Fibroblast of villous mesenchyme (primary cell): ENCODE results near the gene CAMKMT. TPM values are rescaled to one million over a fixed set of nuclear protein-coding genes. Genes with fewer than 3 reads are reported as not detected.
A peak's percentile ranks its signal among the peaks of the same experiment; 100 is the strongest.

ENCODE experiments used
- DNase-seq: peaks from one replicate; pipeline ENCODE4 v3.0.0-alpha.2; 2010; ENCODE audit warnings: low read depth
- H3K4me3 ChIP-seq: 2 replicates; pipeline ENCODE4 v1.5.1; 2011; ENCODE audit warnings: low read depth, mild to moderate bottlenecking, low read length
- CTCF ChIP-seq: IDR thresholded peaks from 2 replicates; pipeline ENCODE4 v1.5.1; 2012; ENCODE audit warnings: low read depth, mild to moderate bottlenecking, low read length; ENCODE audit not compliant: insufficient read depth
- total RNA-seq: library from RNA; depleted of rRNA; stranded (reverse); fragments of >200 nt; gene quantifications from 2 replicates; pipeline ENCODE4 v1.2.3, GENCODE V29; 2012

The CAMKMT gene
- total RNA-seq, 1 donor: 9.9 TPM

- H3K4me3 ChIP-seq: no peak overlapping the region
- TF ChIP-seq CTCF: no peak
- DNase-seq: no peak
Measured at GRCh38 chr2:44548221-44549098, 186.7 kb downstream of the CAMKMT start.

DNA sequence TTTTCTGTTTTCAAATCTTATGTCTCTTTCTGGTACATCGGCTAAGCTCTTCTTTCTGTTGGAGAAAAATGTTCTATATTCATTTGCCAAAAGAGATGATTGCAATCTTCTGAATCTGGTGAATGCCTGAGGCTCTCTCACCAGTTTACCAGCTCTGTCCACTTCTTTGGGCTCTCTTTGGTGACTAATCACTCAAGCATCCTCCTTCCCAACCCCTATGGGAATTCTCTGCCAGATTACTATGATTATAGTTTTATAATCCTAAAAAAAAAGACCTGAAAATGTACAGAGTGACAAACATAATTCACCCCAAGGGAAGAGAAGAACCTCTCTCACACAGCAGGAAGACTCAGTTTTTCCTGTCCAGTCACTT is 187.3 kb downstream of the CAMKMT start:
- TF ChIP-seq CTCF: no peak
- no peak overlapping the region for H3K4me3 ChIP-seq
- DNase-seq: peak; percentile 68

DNA sequence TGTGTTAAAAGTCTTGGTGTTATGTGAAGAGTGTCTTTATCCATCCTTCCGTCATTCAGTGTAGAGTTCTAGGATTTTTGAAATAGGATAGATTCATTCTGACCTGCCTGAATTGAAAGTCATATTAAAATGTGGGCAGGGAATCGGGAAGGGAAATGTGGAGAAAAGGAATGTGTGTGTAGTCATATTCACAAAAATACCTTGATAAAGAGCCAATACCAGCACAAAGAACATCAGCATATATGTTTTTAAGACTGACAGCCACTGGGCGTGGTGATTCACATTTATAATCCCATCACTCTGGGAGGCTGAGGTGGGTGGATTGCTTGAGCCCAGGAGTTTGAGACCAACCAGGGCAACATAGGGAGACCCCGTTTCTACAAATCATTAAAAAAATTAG is 188.1 kb downstream of the CAMKMT start:
- DNase-seq: no peak
- H3K4me3 ChIP-seq: no peak overlapping the region
- TF ChIP-seq CTCF: no peak

- TF ChIP-seq CTCF: no peak
- DNase-seq: no peak
- H3K4me3 ChIP-seq: no peak overlapping the region
Measured at GRCh38 chr2:44550561-44550960, 188.8 kb downstream of the CAMKMT start.

DNA sequence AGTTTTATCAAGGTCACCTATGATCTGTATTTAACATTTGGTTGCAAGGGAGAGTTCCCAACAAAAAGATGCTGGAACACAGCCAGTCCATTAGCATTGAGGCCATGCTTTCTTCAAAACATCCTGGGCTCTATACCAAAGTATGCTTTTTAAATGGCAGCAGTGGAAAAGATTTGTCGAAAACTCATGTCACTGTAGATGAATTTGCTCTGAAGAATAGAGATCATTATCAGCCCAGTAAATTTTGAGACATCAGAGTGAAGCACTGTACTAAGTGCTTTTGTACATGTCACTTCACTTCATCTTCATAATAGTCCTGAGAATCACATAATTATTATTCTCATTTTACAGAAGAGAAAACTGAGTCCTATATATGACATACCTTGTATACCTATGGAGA is 189.8 kb downstream of the CAMKMT start:
- H3K4me3 ChIP-seq: no peak overlapping the region
- TF ChIP-seq CTCF: no peak
- DNase-seq: no peak

- no peak for TF ChIP-seq CTCF
Measured at GRCh38 chr2:44553456-44553855, 191.7 kb downstream of the CAMKMT start.

DNA sequence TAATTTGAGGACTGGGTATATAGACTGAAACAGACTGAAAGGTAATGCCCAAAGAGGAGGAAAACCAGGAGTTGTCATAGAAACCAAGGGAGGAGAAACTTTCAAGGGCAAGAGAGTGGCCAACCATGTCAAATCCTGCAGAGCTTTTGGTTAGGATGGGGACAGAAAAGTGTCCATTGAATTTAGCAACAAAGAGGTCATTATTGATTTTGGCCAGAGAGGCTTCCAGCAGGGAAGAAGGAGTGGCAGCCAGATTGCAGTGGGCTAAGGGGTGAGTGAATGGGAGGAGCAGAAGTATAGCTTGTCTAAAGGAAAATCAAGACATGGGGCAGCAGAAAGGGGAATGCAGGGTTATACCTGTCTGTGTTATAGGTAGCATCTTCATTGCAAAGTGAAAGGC is 194.0 kb downstream of the CAMKMT start:
- no peak for TF ChIP-seq CTCF
- no peak overlapping the region for H3K4me3 ChIP-seq
- DNase-seq: no peak

More at GRCh38 chr2:44553456-44553855, 191.7 kb downstream of the CAMKMT start:
- peak; percentile 54 for DNase-seq
- H3K4me3 ChIP-seq: no peak overlapping the region
